Neural progenitor cell (in vitro differentiated cells): ENCODE results near the gene MDC1.

ENCODE experiments used
- CTCF ChIP-seq: fragments of 200-600 bp; sonication (generic); IDR thresholded peaks from 2 replicates; pipeline ENCODE4 v1.5.1; 2017; ENCODE audit warnings: antibody characterized with exemption, mild to moderate bottlenecking
- EZH2phosphoT487 ChIP-seq: fragments of 200-600 bp; sonication (generic); IDR thresholded peaks from 2 replicates; pipeline ENCODE4 v1.6.1; 2017; ENCODE audit warnings: antibody characterized with exemption

- no peak for TF ChIP-seq EZH2phosphoT487
- no peak for TF ChIP-seq CTCF
These were observed 44.8 kb upstream of the MDC1 start for GRCh38 chr6:30761791-30762429.
